Mesendoderm (in vitro differentiated cells): ENCODE results near the gene XRCC1.
"Not testable (repeated sequence)": the region's sequence is repeated elsewhere in the genome, so short reads cannot be mapped to it uniquely, and the experiment has no call there.

Source experiments
- DNase-seq: peaks from one replicate; pipeline ENCODE4 v3.0.0; 2013
- H2AK5ac ChIP-seq: 2 replicates; pipeline ENCODE4 v1.6.1; 2013; ENCODE audit warnings: low read length, inconsistent platforms
- H2BK120ac ChIP-seq: 2 replicates; pipeline ENCODE4 v1.6.1; 2013; ENCODE audit warnings: low read depth, mild to moderate bottlenecking, low read length, moderate library complexity, mixed read lengths
- H2BK15ac ChIP-seq: replicated peaks from 2 replicates; pipeline ENCODE4 v1.6.1; 2013; ENCODE audit warnings: low read depth, mild to moderate bottlenecking, moderate library complexity
- H2BK5ac ChIP-seq: 2 replicates; pipeline ENCODE4 v1.6.1; 2013; ENCODE audit warnings: low read length, inconsistent platforms
- H3K18ac ChIP-seq: 2 replicates; pipeline ENCODE4 v1.6.1; 2013; ENCODE audit warnings: mild to moderate bottlenecking, low read length, mixed read lengths
- H3K23ac ChIP-seq: one replicate; pipeline ENCODE4 v1.6.1; 2013; ENCODE audit warnings: low read length
- H3K27ac ChIP-seq: 2 replicates; pipeline ENCODE4 v1.5.1; 2013; ENCODE audit warnings: low read depth, mild to moderate bottlenecking, inconsistent platforms, low read length, moderate library complexity
- H3K27me3 ChIP-seq: 2 replicates; pipeline ENCODE4 v1.6.1; 2013; ENCODE audit warnings: low read length, control low read depth, mild to moderate bottlenecking, inconsistent platforms; ENCODE audit not compliant: insufficient read depth, poor library complexity
- H3K36me3 ChIP-seq: 2 replicates; pipeline ENCODE4 v1.6.1; 2013; ENCODE audit warnings: low read length, inconsistent platforms; ENCODE audit not compliant: control insufficient read depth, insufficient read depth
- H3K4ac ChIP-seq: one replicate; pipeline ENCODE4 v1.6.1; 2013; ENCODE audit warnings: low read depth, mild to moderate bottlenecking, low read length, moderate library complexity
- H3K4me1 ChIP-seq: 2 replicates; pipeline ENCODE4 v1.6.1; 2013; ENCODE audit warnings: low read depth, low read length, inconsistent platforms; ENCODE audit not compliant: control insufficient read depth
- H3K4me2 ChIP-seq: 2 replicates; pipeline ENCODE4 v1.6.1; 2013; ENCODE audit warnings: low read length
- H3K4me3 ChIP-seq: 2 replicates; pipeline ENCODE4 v1.5.1; 2013; ENCODE audit warnings: mild to moderate bottlenecking, low read length
- H3K56ac ChIP-seq: one replicate; pipeline ENCODE4 v1.6.1; 2013; ENCODE audit warnings: low read length
- H3K79me1 ChIP-seq: 2 replicates; pipeline ENCODE4 v1.6.1; 2013; ENCODE audit warnings: low read length, inconsistent platforms
- H3K79me2 ChIP-seq: 2 replicates; pipeline ENCODE4 v1.6.1; 2013; ENCODE audit warnings: mild to moderate bottlenecking, low read length; ENCODE audit not compliant: control insufficient read depth, insufficient read depth
- H3K9ac ChIP-seq: 2 replicates; pipeline ENCODE4 v1.6.1; 2013; ENCODE audit warnings: low read length, inconsistent platforms
- H4K5ac ChIP-seq: one replicate; pipeline ENCODE4 v1.6.1; 2013; ENCODE audit warnings: low read length
- H4K8ac ChIP-seq: one replicate; pipeline ENCODE4 v1.6.1; 2013; ENCODE audit warnings: low read depth, mild to moderate bottlenecking, control low read depth, low read length, moderate library complexity
- WGBS: extraction: QIAGEN DNeasy Blood & Tissue Kit; methylation state at CpG from one replicate; pipeline ENCODE4 v1.1.7; 2013; ENCODE audit warnings: low lambda C conversion rate, missing lambda C conversion rate; ENCODE audit not compliant: insufficient coverage; ENCODE audit errors: extremely low coverage; 5-methylcytosine and 5-hydroxymethylcytosine counted together

XRCC1 gene

DNA sequence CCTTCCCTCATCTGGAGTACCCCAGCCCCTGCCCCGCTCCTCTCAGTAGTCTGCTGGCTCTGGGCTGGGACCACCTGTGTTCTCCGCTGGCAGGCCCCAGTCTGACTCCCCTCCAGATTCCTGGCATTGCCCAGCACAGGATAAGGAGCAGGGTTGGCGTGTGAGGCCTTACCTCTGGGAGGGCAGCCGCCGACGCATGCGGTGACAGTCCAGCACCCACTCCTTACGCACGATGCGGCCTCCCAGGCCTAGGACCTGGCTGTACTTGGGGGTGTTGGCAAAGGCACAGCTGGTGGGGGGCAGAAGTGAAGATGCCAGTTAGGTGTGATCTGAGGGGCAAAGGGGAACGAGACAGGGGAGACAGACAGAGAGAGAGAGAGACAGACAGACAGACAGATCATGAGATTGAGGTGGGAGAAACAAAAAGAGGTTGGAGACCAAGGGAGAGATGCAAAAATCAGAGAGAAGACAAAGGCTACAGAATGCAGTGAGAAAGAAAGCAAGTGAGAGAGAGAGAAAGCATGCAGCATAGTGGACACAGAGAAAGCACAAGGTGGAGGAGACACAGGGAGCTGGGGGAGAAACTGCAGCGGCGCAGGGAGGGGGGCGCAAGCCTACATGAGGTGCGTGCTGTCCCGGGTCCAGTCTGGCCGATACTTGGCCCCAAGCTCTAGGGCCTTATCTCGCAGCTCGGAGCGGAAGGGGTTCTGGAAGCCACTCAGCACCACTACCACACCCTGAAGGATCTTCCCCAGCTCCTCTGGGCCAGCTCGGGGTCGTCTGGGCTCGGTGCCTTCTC is 23.7 kb downstream of the XRCC1 start:
- no peak overlapping the region for H3K4me3 ChIP-seq
- no peaks in the 10 kb centered on the region for H3K79me2 ChIP-seq
- H4K8ac ChIP-seq: no peak overlapping the region
- no peak overlapping the region for H2BK5ac ChIP-seq
- no peaks in the 10 kb centered on the region for H3K4me1 ChIP-seq
- no peak overlapping the region for H3K4me2 ChIP-seq
- no peak overlapping the region for H4K5ac ChIP-seq
- H3K56ac ChIP-seq: no peak overlapping the region
- DNase-seq: no peak
- no peak overlapping the region for H3K9ac ChIP-seq
- H2BK15ac ChIP-seq: no peak overlapping the region
- H3K27ac ChIP-seq: no peak overlapping the region
- H3K23ac ChIP-seq: no peak overlapping the region
- no peak overlapping the region for H3K4ac ChIP-seq
- no peak overlapping the region for H2AK5ac ChIP-seq
- H3K27me3 ChIP-seq: no peaks in the 10 kb centered on the region
- H3K36me3 ChIP-seq: peaks cover 6% of the 10 kb centered on the region
- H3K18ac ChIP-seq: no peak overlapping the region
- H2BK120ac ChIP-seq: no peak overlapping the region
- no peaks in the 10 kb centered on the region for H3K79me1 ChIP-seq
- WGBS: no CpG with 5 or more reads among the region's 23 CpGs

DNA sequence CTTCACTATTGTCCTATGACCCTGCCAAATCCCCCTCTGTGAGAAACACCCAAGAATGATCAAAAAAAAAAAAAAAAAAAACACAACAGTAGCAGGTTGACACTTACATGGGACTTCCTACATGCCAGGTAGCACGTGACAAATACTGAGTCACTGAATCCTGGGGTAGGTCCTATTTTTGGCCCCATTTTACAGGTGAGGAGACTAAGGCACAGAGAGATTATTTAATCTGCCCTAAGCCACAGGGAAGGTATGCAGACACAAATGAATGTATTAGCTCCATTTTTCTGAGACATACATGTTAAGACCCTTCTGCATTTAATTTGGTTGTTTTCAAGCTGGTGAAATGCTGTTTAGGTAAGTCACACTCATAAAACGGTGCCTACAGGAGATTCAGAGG is 26.6 kb downstream of the XRCC1 start:
- Histone ChIP-seq H3K18ac (no peak overlapping the region), H4K5ac (no peak overlapping the region), H3K27me3 (no peaks in the 10 kb centered on the region), H3K36me3 (peaks cover 6% of the 10 kb centered on the region), H3K4me1 (no peaks in the 10 kb centered on the region), H2AK5ac (no peak overlapping the region), H3K23ac (no peak overlapping the region), H3K27ac (no peak overlapping the region), H3K9ac (no peak overlapping the region), H2BK120ac (no peak overlapping the region), H3K4me3 (no peak overlapping the region), H3K79me2 (no peaks in the 10 kb centered on the region), H2BK5ac (no peak overlapping the region), H2BK15ac (no peak overlapping the region), H3K4me2 (no peak overlapping the region), H3K56ac (no peak overlapping the region), H4K8ac (no peak overlapping the region), H3K4ac (no peak overlapping the region), H3K79me1 (no peaks in the 10 kb centered on the region)
- DNase-seq: no peak
- WGBS: no CpG with 5 or more reads among the region's 2 CpGs

DNA sequence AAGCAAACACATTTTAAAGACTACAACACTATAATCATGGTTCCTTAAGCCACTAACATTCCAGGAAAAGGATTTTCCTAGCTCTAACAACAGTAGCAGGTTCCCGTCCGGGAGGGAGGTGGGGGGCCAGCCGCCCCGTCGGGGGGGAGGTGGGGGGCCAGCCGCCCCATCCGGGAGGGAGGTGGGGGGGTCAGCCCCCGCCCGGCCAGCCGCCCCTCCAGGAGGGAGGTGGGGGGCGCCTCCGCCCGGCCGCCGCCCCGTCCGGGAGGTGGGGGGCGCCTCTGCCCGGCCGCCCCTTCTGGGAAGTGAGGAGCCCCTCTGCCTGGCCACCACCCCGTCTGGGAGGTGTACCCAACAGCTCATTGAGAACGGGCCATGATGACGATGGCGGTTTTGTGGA is 27.4 kb downstream of the XRCC1 start:
- not testable (repeated sequence) for H3K27ac ChIP-seq, H3K79me1 ChIP-seq, H2BK5ac ChIP-seq, H3K4me2 ChIP-seq, H3K4me3 ChIP-seq, H3K79me2 ChIP-seq, H2AK5ac ChIP-seq, H3K18ac ChIP-seq, H2BK120ac ChIP-seq, H3K23ac ChIP-seq, H4K8ac ChIP-seq, H3K4me1 ChIP-seq, H3K27me3 ChIP-seq, H3K4ac ChIP-seq, H3K9ac ChIP-seq, H4K5ac ChIP-seq, H2BK15ac ChIP-seq, DNase-seq, H3K36me3 ChIP-seq, H3K56ac ChIP-seq
- WGBS: no CpG with 5 or more reads among the region's 24 CpGs

- no CpG with 5 or more reads among the region's 3 CpGs for WGBS
- H3K27ac ChIP-seq: no peak overlapping the region
Observed at GRCh38 chr19:43546581-43546980, 28.7 kb downstream of the XRCC1 start.

GRCh38 chr19:43545981-43546380 is 29.3 kb downstream of the XRCC1 start:
- Histone ChIP-seq H2BK15ac (no peak overlapping the region), H2AK5ac (no peak overlapping the region), H3K56ac (no peak overlapping the region), H4K8ac (no peak overlapping the region), H2BK120ac (no peak overlapping the region), H3K4ac (no peak overlapping the region), H3K27ac (no peak overlapping the region), H3K4me1 (no peaks in the 10 kb centered on the region), H3K23ac (no peak overlapping the region), H2BK5ac (no peak overlapping the region), H3K79me2 (no peaks in the 10 kb centered on the region), H3K79me1 (no peaks in the 10 kb centered on the region), H3K18ac (no peak overlapping the region), H3K9ac (no peak overlapping the region), H3K36me3 (peaks cover 3% of the 10 kb centered on the region), H4K5ac (no peak overlapping the region), H3K4me2 (no peak overlapping the region), H3K27me3 (no peaks in the 10 kb centered on the region), H3K4me3 (no peak overlapping the region)
- no CpG with 5 or more reads among the region's 2 CpGs for whole genome bisulfite sequencing
- no peak for DNase-seq

More at GRCh38 chr19:43546581-43546980, 28.7 kb downstream of the XRCC1 start:
- Histone ChIP-seq H3K9ac (no peak overlapping the region), H3K79me1 (no peaks in the 10 kb centered on the region), H3K4me2 (no peak overlapping the region), H3K4me1 (no peaks in the 10 kb centered on the region), H3K27me3 (no peaks in the 10 kb centered on the region), H2BK5ac (no peak overlapping the region), H3K36me3 (peaks cover 6% of the 10 kb centered on the region), H2BK120ac (no peak overlapping the region), H2BK15ac (no peak overlapping the region), H3K79me2 (no peaks in the 10 kb centered on the region), H4K8ac (no peak overlapping the region), H4K5ac (no peak overlapping the region), H3K4ac (no peak overlapping the region), H2AK5ac (no peak overlapping the region), H3K23ac (no peak overlapping the region), H3K4me3 (no peak overlapping the region), H3K56ac (no peak overlapping the region), H3K18ac (no peak overlapping the region)
- DNase-seq: no peak

GRCh38 chr19:43545276-43545675 is 30.1 kb downstream of the XRCC1 start:
- Histone ChIP-seq H3K27me3 (no peaks in the 10 kb centered on the region), H3K4me1 (no peaks in the 10 kb centered on the region), H3K18ac (no peak overlapping the region), H3K4me2 (no peak overlapping the region), H2BK5ac (no peak overlapping the region), H2AK5ac (no peak overlapping the region), H3K9ac (no peak overlapping the region), H3K27ac (no peak overlapping the region), H3K79me2 (no peaks in the 10 kb centered on the region), H4K5ac (no peak overlapping the region), H2BK15ac (no peak overlapping the region), H2BK120ac (no peak overlapping the region), H3K56ac (no peak overlapping the region), H3K79me1 (no peaks in the 10 kb centered on the region), H3K4ac (no peak overlapping the region), H4K8ac (no peak overlapping the region), H3K23ac (no peak overlapping the region), H3K4me3 (no peak overlapping the region), H3K36me3 (peaks cover 4% of the 10 kb centered on the region)
- no CpG with 5 or more reads among the region's 5 CpGs for WGBS
- DNase-seq: no peak
